HG02973 (cell line): ENCODE measurements around the gene DLG2.
"Not testable (repeated sequence)": the region's sequence is repeated elsewhere in the genome, so short reads cannot be mapped to it uniquely, and the experiment has no call there.

Experiments
- ATAC-seq: cut with Tn5 transposase; IDR thresholded peaks from one replicate; pipeline ENCODE4 v1.9.1; 2021; ENCODE audit warnings: moderate library complexity; ENCODE audit not compliant: unreplicated experiment

Gene DLG2

DNA sequence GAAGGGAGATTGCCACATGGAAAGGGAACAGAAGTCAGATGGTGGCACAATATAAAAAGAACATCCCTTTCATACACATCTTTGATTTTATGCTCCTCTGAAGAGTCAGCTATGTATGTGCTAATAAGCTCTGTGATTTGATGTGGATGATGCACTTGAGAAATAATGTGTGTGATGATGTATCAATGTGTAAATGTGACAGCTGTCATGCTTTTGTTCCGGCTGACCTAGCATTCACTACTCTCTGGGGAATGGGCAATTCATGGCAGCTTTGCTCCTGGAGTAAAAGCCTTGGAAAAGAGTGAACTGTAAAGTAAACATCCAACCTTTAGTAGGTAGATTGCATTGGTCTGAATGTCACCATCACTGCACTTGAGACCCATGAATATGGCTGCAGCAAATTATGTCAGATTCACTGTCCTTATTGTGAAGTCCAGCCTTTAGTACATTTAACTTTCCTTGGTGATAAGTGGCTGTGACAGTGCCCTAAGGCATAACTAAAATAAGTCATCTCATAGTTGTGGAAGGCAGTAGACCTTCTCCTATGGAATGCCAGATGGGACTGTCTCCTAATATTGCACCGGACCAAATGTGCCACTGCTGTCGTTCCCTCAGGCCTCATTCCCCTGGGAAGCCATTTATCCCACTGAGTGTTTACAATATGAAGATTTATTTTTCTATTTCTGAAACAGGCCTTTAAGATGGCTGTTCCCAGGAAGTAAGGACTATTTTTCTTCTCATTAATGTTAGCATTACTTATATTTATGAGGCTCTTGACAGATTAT lies 2162.8 kb downstream of the DLG2 start:
- ATAC-seq, result no peak

DNA sequence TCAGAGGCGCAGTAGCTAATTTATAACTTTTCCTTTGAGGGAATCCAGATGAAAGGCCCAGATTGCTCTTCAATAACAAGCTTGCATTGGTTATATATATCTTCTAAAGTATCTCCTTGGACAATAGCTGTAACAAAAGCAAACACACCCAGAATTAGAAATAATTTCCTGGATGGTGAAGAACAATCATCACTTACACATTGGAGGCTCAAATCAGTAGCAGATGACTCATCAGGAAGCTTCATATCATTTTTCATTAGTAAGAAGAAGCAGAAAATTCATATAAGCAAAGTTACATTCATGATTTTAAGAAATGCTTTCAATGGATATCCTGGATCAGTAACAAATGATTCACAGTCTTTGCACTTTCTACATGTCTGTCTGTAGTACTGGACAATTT lies 2167.3 kb downstream of the DLG2 start:
- ATAC-seq, result no peak

DNA sequence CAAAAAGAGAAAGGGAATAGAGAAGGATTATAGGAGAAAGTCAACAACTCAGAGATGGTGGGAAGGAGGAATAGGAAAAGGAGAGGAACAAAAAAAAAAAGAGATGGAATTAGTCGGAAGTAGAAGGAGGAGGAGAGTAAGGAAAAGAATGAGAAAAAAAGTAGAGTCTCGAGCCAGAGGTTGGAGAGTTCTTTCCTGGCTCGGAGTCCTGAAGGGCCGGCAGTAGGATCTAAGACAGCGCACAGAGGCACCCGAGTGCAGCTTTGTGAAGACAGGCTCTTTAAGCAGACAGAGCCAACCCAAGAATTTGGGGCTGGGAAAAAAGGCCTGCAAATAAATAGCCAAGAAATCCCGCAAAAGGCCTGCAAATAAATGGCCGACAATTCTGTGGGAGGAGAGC lies 2170.6 kb downstream of the DLG2 start:
- ATAC-seq, result no peak

DNA sequence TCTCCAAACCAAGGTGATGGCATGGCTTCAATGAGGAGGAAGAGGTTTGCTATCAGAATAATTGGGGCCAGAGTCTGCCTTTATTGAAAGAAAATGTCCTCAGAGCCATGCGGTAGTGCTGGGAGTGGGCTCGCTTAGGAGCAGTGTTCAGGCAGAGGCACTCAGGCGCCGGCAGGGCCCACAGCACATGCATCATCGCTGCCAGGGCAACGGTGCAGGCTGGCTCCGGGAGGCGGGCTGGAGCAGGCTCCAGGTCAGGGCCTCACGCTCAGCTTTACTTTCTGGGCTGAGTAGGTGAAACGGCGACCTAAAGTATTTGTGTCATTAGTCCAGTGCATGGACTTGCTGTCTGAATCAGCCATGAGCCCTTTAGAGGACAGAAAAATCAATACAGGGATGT lies 2171.1 kb downstream of the DLG2 start:
- ATAC-seq, result no peak

DNA sequence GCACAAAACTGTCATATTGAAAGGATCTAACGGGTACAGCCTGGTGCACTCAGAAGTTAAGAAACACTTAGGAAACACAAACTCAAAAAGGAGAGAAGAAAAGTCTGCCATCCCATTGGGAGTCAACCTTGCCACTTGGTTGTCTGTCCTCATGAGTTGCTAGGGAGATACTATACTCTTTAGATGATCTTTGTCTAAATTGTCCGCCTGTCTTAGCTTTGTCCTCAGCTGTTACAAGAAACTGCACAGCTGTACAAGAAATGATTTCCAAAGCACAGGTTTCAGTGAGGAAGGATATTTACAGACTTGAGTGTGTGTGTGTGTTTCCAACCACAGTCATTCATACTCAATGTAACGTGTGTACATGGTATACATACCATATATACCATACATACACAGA lies 2171.8 kb downstream of the DLG2 start:
- no peak for ATAC-seq

DNA sequence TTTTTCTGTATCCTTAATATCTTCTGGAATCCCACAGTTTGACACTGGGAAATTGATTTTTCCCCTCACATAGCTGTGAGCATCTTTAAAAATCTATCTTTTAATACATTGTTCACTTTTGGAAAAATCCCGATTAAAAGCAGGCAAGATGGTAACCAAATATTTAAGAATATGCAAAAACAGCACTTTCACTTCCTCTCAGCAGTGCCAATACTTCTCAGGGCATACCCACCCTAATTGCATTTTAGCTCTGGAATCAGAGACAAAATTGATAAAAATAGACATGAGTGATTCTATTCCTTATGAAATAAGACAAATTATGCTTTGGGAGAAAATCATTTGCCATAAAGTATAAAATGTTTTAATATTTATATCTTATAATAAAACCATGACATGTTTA lies 2172.5 kb downstream of the DLG2 start:
- no peak for ATAC-seq

DNA sequence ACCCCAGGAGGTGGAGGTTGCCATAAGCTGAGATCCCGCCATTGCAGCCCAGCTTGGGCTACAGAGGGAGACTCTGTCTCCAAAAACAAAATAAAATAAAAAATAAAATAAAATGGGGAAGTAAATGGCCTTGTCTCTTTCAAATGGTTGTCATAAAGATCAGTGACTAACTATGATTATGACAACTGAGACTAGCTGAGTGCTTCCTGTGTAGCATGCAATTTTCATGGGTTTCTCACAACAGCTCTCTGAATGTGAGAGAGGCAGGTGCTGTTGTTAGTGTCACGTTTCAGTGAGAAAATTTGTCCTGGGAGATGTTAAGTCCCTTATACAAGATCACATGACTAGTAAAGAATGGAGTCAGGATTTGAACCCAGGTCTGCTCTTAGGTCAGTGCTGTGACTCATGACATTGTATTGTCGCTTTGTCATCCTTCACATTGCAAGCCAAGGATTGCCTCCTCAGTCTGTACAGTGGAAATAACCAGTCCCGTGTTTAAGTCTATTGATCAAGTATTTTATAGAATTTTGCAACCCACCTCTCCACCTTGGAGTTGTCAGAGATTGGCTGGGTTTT lies 2177.7 kb downstream of the DLG2 start:
- ATAC-seq, result peak; percentile 79

DNA sequence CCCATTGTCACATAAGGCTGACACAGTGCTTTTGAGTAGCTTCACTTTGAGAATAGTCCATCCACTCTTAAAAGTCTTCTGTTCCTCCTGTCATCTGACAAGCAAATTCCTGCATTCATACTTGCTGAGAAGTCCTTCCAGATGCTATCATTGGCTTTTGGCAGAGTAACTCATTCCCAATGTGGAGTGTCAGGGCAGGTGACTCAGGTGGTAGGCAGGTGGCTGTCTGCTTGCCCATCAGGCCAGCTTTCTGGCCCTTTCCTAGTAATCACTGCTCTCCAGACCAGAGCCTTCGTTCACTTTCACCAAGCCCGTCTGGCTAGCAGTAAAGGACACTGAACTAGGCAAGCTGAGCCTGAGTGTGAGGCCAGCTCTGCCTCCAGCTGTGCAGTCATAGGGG lies 2178.5 kb downstream of the DLG2 start:
- ATAC-seq, result no peak

DNA sequence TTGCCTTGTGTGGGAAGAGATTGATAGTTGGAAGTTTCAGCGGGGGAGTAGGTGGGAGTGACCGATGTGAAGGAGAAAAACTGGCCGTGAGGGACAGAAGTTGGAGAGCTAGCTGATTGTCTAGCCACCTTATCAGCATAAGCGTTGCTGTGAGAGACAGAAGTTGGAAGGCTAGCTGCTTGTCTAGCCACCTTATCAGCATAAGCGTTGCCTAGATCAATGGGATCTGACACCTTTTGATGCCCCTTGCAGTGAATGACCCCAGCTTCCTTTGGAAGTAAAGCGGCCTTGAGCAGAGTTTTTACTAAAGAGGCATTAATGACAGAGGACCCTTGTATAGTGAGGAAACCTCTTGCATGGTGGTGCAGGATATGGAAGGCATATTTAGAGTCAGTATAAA lies 2183.3 kb downstream of the DLG2 start:
- not testable (repeated sequence) for ATAC-seq

DNA sequence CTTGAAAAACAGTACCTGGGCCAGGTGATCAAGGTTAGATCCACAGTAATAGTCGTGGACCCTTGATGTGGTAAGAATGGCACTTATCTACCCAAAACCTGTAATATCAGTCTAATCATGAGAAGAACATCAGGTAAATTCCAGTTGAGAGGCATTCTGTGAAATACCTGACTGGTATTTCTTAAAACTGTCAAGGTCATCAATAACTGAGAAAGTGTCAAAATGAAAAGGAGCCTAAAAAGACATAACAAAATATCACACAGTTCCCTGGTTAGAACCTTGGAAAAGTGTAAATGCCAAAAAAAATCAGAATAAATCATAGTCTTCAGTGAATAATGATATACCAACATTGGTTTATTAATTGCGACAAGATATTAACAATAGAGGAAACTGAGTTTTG lies 2185.5 kb downstream of the DLG2 start:
- ATAC-seq, result no peak

DNA sequence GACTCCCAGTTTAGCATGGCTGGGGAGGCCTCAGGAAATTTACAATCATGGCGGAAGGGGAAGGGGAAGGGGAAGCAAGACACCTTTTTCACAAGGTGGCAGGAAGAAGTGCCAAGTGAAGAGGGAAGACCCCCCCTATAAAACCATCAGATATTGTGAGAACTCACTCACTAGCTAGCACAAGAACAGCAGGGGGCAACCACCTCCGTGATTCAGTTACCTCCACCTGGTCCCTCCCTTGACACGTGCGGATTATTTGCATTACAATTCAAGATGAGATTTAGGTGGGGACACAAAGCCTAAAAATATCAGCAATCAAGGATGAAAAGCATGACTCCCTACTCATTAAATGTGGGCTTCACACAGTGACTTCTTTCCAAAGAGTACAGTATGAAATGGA lies 2186.0 kb downstream of the DLG2 start:
- ATAC-seq, result no peak

DNA sequence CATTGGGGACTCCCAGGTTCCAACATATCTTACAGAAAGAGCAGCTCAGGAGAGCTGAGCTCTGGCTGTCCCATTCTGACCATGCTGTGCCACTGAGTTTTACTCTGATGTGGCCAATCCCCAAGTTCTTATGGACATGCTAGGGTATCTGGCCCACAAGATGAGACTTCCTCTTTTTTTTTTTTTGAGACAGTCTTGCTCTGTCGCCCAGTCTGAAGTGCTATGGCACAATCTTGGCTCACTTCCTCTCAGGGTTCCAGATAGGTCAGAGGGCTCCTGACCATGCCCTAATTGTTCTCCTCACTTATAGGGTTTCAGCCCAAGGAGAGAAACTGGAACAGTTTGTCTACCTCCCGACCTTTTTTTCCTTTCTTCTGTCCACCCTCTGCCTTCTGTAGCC lies 2188.7 kb downstream of the DLG2 start:
- ATAC-seq, result no peak

DNA sequence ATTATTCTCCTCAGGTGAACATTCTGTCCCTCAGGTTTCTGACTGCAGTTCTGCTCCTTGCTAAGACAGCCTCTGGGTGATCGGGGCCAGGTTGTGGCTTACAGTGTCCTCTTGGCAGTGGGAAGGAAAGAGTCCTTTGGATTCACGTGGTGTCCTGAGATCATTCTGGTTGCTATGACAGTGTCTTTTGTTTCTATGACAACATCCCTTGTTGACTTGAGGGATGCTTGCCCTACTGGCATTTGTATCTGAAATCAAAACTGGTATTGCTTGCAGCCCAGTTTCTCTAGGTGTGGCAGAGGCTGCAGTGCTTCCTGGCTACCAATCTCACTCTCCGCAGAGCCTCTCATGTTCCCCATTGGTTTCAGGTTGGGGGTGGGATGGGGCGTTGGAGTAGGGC lies 2189.2 kb downstream of the DLG2 start:
- ATAC-seq, result no peak

DNA sequence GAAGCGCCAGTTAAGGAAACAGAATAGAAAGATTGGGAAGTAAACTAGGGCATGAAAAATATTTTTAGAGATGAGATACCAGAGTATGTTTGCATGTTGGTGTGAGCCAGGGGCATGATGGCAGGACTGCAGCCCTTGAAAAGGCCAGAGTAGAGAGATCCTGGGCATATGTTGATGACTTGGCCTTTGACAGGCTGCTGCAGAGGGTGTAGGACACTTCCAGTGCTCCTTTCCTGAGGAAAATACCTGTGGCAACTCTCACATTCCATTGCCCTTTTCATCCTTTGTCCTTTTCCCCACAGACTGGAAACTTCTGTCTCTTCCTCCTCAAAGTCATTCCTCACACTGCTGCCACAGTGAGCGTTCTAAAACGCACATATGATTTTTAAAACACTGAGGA lies 2190.3 kb downstream of the DLG2 start:
- ATAC-seq, result no peak

DNA sequence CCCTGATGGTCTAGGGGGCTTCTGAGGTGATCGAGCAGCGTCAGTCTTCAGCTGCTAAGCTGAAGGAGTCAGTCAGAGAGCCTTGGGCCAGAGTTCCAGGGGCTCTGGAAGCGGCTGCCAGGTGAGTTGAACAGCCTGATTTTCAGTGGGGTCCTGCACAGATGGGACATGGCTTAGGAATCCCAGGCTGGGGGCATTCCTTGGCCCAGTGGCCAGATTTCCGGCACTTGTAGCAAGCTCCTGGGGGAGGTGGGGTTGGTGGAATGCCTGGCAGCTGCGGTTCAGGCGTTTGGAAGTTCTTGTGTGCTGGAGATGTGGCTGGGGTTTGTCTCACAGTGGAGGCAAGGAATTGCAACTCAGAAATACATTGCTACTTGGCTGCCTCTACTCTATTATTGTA lies 2192.3 kb downstream of the DLG2 start:
- ATAC-seq, result not testable (repeated sequence)

DNA sequence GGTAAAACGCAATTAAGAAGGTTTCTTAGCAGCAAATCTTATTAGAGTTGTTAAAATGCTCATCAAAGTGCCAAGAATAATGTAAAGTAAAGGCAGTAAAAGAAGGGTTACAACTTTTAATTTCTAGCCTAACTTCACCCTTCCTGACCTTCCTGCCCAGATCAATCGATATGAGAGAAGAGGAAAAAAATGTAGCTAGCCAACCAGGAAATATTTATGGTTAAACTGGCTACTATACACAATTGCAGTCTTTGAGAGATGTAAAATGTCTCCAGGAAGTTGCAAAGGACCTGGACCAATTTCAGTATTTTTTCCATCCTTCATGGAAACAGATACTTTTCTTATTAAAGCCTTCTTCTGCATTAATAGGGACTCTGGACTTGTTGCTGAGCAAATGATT lies 2199.2 kb downstream of the DLG2 start:
- no peak for ATAC-seq

DNA sequence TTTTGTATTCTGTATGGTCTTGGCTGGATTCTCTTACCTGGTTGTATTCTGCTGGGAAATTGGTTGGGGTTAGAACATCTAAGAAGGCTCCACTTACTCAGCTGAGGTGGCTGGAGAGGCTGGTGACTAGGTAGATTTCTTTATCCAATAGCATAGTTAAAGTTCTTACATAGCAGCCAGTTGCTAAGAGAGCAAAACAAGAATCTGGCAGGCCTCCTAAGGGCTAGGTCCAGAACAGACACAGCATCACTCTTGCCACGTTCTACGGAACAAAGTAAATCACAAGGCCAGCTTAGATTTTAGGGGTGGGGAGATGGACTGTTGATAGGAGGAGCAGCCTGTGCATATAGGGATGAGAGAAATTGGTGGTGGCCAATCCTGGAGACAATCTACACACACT lies 2199.6 kb downstream of the DLG2 start:
- ATAC-seq, result no peak

DNA sequence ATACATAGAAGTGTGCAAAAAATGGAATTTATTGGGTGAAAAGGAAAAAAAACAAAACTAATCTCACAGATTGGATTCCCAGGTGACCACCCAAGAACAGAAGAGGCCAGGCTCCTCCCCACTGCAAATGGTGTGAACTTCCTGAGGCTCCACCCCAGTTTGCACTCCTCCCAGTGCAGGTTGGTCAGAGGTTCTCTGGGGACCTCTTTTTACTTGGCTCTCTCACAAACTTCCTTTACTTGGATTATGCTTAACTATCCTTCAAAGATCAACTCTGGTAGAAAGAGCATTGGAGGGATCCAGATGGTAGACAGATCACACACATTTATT lies 2202.0 kb downstream of the DLG2 start:
- no peak for ATAC-seq

DNA sequence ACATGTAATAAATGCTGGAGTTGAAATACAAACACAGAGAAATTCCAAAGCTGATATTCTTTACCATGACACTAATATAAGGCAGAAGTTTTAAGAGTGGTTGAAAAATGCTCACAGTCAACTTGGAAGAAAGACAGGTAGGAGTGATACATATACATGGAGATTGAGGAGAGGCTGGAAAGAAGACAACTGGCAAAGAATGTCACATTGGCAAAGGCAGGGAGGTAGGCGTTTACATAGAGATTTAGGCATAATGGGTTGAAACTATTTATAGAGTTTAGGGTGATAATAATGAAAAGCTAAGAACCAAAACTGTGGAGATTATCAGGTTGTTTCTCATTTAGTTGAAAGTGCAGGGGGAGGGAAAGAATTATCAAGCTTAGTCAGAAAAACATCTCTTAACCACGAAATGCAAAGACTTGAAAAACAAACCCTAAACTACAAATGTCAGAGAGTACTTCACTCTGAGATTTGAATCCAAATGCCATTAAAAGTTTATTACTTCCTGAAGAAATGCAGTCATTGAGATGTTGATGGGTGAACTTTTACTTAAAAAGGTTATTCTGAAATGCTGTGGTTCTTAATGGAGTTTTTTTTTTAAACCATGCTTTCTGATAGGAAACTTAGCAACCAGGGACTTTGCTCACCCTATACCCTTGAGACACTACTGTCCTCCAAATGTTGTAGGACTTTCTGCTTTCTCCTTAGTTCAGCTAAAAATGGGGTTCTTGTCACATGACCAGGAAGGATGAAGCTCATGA lies 2202.6 kb downstream of the DLG2 start:
- no peak for ATAC-seq

DNA sequence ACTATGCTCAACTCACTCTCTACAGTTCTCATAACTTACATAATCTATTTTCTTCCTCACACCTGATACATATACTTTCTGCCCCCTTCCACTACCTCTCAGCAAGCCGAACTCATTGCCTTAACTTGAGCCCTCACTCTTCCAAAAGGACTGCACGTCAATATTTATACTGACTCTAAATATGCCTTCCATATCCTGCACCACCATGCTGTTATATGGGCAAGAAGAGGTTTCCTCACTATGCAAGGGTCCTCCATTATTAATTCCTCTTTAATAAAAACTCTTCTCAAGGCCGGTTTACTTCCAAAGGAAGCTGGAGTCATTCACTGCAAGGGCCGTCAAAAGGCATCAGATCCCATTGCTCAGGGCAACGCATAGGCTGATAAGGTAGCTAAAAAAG lies 2204.5 kb downstream of the DLG2 start:
- not testable (repeated sequence) for ATAC-seq

DNA sequence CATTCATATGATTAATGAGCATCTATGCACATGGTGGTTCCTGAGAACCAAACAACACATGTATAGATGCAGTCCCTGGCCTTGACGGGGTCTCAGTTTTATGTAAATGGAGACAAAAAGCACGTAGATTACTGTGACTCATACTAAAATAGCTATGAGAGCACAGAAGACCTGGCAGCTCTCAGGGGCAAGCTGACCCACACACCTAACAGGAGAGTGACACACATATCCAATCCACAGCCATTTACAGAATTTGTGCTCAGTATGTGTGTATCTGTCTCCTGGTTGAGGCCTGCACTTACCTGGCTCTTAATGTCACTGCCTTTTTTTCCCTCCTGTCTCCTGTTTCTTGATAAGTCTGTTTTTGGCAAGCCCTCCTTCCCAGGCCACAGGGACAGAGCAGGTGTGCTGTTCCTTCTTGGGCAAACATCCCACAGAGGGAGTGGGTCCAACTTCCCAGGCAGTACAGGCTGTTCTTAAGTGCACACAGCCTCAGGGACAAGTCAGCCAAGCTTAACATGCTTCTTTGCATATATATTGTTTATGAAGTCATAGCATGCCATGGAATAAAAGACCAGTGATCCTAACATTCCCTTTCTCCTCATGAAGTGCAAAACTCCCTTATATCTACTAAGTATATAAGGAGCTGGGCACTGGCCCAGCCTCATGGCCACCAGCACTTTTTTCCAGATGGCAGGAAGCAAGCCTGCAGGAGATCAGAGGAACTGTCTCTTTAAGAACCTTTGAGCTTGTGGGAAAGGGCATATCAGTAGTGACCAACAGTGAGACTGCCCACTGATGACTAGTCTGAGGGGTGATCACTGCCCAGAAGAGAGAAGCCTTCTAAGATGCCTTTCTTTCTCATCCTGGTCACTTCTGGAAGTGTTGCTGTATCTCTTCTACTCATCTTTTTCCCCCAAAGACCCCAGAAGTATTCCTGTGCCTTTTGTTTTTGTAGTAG lies 2216.3 kb downstream of the DLG2 start:
- ATAC-seq, result no peak
